Inferior parietal cortex (tissue), 1 donor: ENCODE results near the gene E2F6.

ENCODE experiments used
- DNase-seq: peaks from one replicate; pipeline ENCODE4 v3.0.0-alpha.2; 2016; ENCODE audit errors: extremely low spot score

Gene E2F6

GRCh38 chr2:11458753-11459152, 7.2 kb downstream of the E2F6 start:
- DNase-seq: no peak

- no peak for DNase-seq
Measured at GRCh38 chr2:11457935-11458334, 8.0 kb downstream of the E2F6 start.

- DNase-seq: no peak
Measured at GRCh38 chr2:11456251-11456650, 9.7 kb downstream of the E2F6 start.

GRCh38 chr2:11454824-11455223, 11.1 kb downstream of the E2F6 start:
- DNase-seq: no peak

GRCh38 chr2:11450791-11451190, 15.2 kb downstream of the E2F6 start:
- DNase-seq: no peak

GRCh38 chr2:11446733-11447248, 19.2 kb downstream of the E2F6 start:
- DNase-seq: peak; percentile 84

- no peak for DNase-seq
Measured at GRCh38 chr2:11444737-11445136, 21.2 kb downstream of the E2F6 start.

GRCh38 chr2:11438555-11439080, 27.3 kb downstream of the E2F6 start:
- no peak for DNase-seq

GRCh38 chr2:11437602-11438001, 28.4 kb downstream of the E2F6 start:
- no peak for DNase-seq

GRCh38 chr2:11435036-11435435, 30.9 kb downstream of the E2F6 start:
- no peak for DNase-seq

- no peak for DNase-seq
Measured at GRCh38 chr2:11434443-11434842, 31.5 kb downstream of the E2F6 start.

GRCh38 chr2:11433822-11434221, 32.1 kb downstream of the E2F6 start:
- DNase-seq: no peak

- DNase-seq: no peak
Measured at GRCh38 chr2:11430729-11431128, 35.2 kb downstream of the E2F6 start.

GRCh38 chr2:11427224-11427623, 38.7 kb downstream of the E2F6 start:
- DNase-seq: no peak

- DNase-seq: no peak
Measured at GRCh38 chr2:11422901-11423435, 43.0 kb downstream of the E2F6 start.

- DNase-seq: no peak
Measured at GRCh38 chr2:11422491-11422865, 43.5 kb downstream of the E2F6 start.

- DNase-seq: no peak
Measured at GRCh38 chr2:11421863-11422490, 44.0 kb downstream of the E2F6 start.

- DNase-seq: no peak
Measured at GRCh38 chr2:11420671-11421070, 45.3 kb downstream of the E2F6 start.

- DNase-seq: no peak
Measured at GRCh38 chr2:11420190-11420589, 45.8 kb downstream of the E2F6 start.

- DNase-seq: peak; percentile 60
Measured at GRCh38 chr2:11419781-11420180, 46.2 kb downstream of the E2F6 start.

- DNase-seq: no peak
Measured at GRCh38 chr2:11417946-11418585, 47.9 kb downstream of the E2F6 start.

GRCh38 chr2:11416931-11417330, 49.0 kb downstream of the E2F6 start:
- no peak for DNase-seq

GRCh38 chr2:11416186-11416585, 49.8 kb downstream of the E2F6 start:
- DNase-seq: no peak
